Immature natural killer cell (primary cell): Measurements from ENCODE around the gene DDX17. TPM values are rescaled to one million over a fixed set of nuclear protein-coding genes. Genes with fewer than 3 reads are reported as not detected.

Source experiments
- DNase-seq, 3 donors: peaks; one replicate each; pipeline ENCODE4 v3.0.0; 2022; ENCODE audit warnings: mixed read lengths in 1 of 3
- H3K27ac Mint-ChIP-seq, 6 donors: one replicate each; pipeline ENCODE4 v1.8.0; 2020; ENCODE audit warnings: mixed read lengths in 6 of 6, mild to moderate bottlenecking in 5 of 6, inconsistent platforms in 4 of 6, moderate library complexity in 3 of 6
- H3K27me3 Mint-ChIP-seq, 3 donors: one replicate each; pipeline ENCODE4 v1.8.0; 2020 to 2021; ENCODE audit warnings: low read depth in 3 of 3, mild to moderate bottlenecking in 3 of 3, mixed read lengths in 3 of 3, moderate library complexity in 3 of 3, inconsistent platforms in 1 of 3
- H3K36me3 Mint-ChIP-seq, 3 donors: one replicate each; pipeline ENCODE4 v1.8.0; 2020; ENCODE audit warnings: mixed read lengths in 3 of 3, inconsistent platforms in 2 of 3, mild to moderate bottlenecking in 2 of 3
- H3K4me1 Mint-ChIP-seq, 2 donors: one replicate each; pipeline ENCODE4 v1.8.0; 2020; ENCODE audit warnings: inconsistent platforms in 2 of 2, mild to moderate bottlenecking in 2 of 2, mixed read lengths in 2 of 2, moderate library complexity in 1 of 2
- H3K4me3 Mint-ChIP-seq, 5 donors: one replicate each; pipeline ENCODE4 v1.8.0; 2020; ENCODE audit warnings: mild to moderate bottlenecking in 5 of 5, mixed read lengths in 5 of 5, inconsistent platforms in 3 of 5, moderate library complexity in 3 of 5
- H3K9me3 Mint-ChIP-seq, 6 donors: one replicate each; pipeline ENCODE4 v1.8.0; 2020; ENCODE audit warnings: mild to moderate bottlenecking in 6 of 6, mixed read lengths in 6 of 6, inconsistent platforms in 4 of 6, moderate library complexity in 3 of 6
- polyA plus RNA-seq, 3 donors: library from polyadenylated mRNA; unstranded; fragments of 300-500 nt; fragmentation: Illumina TruSeq; gene quantifications; one replicate each; pipeline ENCODE4 v1.2.3, GENCODE V29; 2021

Gene DDX17
- polyA plus RNA-seq, 3 donors from 2014 or later = 25.9 to 59.1 (median 26.9) TPM

DNA sequence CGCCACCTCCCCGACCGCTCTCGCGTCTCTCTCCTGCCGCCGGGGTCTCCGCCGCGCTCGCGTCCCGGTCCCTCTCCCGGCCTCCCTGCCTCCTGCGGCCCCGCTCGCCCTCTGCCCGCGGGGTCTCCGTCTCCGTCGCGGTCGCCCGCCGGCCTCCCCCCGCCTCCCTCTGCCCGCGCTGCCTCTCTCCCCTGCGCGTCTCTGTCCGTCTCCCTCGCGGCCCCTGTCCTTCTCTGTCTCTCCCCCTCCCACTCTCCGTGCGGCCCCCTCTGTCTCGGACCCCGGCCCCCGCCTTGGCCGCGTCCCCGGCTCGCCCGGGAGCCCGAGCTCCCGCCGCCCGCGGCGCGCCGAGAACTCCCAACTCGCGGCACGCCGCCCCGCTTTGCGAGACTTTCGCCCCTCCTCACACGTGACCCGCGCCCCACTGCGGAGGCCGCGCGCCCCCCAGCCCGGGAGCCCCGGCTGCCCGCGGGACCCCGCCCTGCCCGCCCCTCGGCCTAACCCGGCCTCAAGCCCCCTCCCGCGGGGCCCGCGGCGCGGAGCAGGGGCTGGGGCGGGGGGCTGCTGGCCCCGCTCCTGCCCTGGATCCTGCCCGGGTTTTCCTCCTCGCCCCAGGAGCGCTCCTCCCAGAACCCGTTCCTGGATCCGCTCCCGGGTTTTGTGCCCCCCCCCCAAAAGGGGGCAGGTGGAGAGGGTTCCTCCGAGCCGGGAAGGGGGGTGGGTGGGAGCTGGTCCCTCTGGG, 50.4 kb downstream of the DDX17 start:
- H3K36me3 Mint-ChIP-seq = no peaks in the 10 kb centered on the region
- H3K27me3 Mint-ChIP-seq = peaks cover 32 to 48% (median 36%) of the 10 kb centered on the region in 3 donors
- peak overlapping the region in 4 of 5 donors; percentile 23 to 44 (median 44) for H3K4me3 Mint-ChIP-seq
- no peaks in the 10 kb centered on the region for H3K9me3 Mint-ChIP-seq
- no peak overlapping the region for H3K27ac Mint-ChIP-seq
- H3K4me1 Mint-ChIP-seq = peaks cover 0 to 12% of the 10 kb centered on the region in 2 donors
- DNase-seq = no peak

DNA sequence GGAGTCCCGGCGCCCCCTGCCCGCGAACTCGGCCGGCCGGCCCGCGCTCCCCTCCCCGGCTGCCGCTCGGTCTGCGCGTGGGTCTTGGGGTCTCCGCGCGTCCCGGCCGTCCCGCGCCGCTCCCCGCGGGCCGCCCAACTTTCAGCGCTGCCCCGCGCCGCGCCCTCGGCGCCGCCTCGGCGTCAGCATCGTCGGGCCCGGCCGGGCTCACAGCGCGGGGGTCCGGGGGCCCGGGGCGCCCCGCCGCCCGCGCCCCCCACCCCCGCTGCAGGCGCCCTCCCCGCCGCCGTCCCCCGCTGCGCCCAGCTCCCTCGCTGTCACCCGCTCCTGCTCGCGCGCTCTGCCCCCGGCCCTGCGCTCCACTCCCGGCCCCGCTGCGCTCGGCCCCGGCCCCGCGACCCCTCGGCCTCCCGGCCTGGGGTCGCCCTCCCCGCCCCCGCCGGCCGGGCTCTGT, 51.0 kb downstream of the DDX17 start, which contains the start of gene KCNJ4:
Gene KCNJ4, minus strand, starts transcription at position 124 of the 454 bp plus-strand sequence. CDS start 27,067 bp downstream, outside the sequence.
- H3K9me3 Mint-ChIP-seq = no peaks in the 10 kb centered on the region
- no peaks in the 10 kb centered on the region for H3K36me3 Mint-ChIP-seq
- peaks cover 0 to 12% of the 10 kb centered on the region in 2 donors for H3K4me1 Mint-ChIP-seq
- H3K27ac Mint-ChIP-seq = no peak within 1 kb of the TSS
- no peak for DNase-seq
- peak within 1 kb of the TSS; percentile 44 to 80 (median 75) for H3K4me3 Mint-ChIP-seq
- peaks cover 29 to 48% (median 38%) of the 10 kb centered on the region in 3 donors for H3K27me3 Mint-ChIP-seq

DNA sequence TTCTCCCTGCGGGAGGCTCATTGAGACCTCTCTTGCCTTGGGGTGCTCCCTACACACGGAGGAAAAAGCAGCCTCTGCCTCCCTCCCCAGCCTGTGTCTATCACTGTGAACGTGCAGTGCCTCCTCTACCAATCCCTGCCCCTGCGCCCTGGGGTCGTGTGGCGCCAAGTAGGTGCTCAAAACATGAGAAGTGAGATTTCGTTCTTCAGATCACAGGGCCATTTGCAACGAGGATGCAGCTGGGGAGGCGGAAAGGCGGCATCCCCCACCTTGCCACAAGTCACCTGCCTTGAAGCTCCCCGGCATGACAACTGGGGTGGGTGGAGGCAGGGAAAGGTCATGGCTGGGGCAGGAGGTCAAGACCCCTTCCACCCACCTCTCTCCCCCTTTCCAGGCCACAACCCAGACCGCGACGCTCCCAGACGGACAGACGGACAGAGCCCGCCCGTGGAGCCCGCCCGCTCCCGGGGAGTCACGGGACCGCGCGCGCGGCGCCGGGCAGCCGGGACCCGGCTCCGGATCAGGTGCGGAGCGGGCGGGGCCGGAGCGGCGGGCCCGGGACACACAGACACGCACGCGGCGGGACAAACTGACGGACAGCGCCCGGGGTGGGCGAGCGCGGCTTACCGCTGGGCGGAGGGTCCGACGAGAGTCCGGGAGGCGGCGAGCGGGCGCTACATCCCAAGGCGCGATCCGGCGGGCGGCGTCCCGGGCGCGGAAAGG, 51.6 kb downstream of the DDX17 start:
- Mint-ChIP-seq H3K9me3 (no peaks in the 10 kb centered on the region), H3K4me1 (peaks cover 0 to 12% of the 10 kb centered on the region in 2 donors), H3K27me3 (peaks cover 29 to 48% (median 38%) of the 10 kb centered on the region in 3 donors), H3K4me3 (peak overlapping the region in 4 of 5 donors; percentile 61 to 80 (median 75)), H3K36me3 (no peaks in the 10 kb centered on the region), H3K27ac (no peak overlapping the region)
- no peak for DNase-seq

DNA sequence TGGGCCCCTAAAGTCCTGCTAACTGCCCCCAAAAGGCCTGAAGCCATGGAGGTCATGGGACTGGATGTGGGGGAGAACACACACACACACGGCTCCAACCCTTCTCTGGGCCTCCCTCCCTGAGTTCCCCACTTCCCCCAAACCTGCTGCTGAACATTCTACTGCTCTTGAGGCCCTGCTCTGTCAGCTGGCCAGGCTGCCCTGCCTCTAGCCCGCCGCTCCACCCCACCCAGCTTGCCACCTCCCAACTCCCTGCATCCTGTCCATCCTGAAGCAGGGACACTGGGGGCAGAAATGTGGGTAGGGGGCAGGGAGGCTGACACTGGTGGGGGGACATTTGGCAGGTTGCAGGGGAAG, 52.1 kb downstream of the DDX17 start:
- Mint-ChIP-seq H3K27me3 (peaks cover 27 to 44% (median 34%) of the 10 kb centered on the region in 3 donors), H3K9me3 (no peaks in the 10 kb centered on the region), H3K4me1 (peaks cover 0 to 12% of the 10 kb centered on the region in 2 donors), H3K36me3 (no peaks in the 10 kb centered on the region), H3K4me3 (peak overlapping the region in 3 of 5 donors; percentile 18 to 80 (median 30)), H3K27ac (no peak overlapping the region)
- DNase-seq = no peak

DNA sequence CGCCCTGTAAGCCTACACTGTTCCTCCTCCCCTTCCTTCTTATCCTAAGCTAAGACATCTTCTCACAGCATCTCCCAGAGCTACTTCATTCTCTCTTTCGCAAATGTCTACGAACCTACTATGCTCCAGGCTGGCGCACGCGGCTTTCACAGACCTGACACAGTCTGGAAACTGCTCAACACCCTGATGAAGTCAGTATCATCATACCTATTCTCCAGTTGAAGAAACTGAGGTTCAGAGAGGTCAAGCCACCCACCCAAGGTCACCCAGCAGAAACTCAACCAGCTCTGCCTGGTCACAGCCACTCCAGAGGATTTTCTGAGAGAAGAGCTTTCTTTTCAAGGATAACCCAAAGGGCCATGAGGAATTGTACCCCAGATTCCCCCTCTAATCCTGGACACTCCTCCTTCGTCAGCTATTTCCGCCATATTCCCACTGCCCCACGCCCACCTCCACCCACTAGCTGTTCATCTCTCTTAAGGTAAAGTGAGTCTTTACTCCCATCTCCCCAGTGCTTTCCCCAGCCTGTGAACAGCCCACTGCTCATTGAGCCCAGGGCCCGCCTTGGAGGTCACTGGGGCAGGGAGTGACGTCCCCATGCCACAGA, 52.9 kb downstream of the DDX17 start:
- H3K27ac Mint-ChIP-seq = no peak overlapping the region
- H3K4me3 Mint-ChIP-seq = peak overlapping the region in 1 of 5 donors; percentile 33

DNA sequence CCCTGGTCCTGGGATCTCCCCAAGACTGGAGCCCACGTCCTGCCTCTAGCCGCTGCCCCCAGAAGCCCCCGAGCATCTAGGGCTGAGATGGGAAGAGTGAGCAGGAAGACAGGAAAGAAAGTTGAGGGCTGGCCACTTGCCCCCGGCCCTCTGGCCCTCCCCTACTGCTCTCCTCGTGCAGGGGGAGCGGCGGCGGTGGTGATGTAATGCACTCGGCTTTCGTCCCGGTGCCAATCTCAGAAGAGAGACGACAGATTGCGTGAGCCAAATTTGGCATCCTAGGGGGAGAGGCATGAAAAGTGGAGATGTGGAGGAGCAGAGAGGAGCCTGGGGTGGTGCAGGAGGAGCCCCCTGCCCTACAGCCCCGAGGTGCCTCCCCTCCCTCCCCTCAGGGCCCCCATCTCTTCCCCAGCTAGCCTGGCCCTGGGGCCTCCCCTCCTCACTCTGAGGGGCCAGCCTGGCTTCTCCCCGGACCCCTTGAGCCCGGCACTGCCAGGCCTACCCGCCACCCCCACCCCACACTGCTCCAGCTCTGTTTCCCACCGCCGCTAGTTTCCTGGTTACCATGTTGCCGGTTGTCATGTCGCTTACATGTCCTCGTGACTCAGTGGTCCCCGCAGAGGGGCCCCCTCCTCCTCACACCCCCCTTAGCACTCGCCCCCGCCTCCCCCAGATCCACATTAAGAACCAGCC, 53.6 kb downstream of the DDX17 start:
- Mint-ChIP-seq H3K27ac (no peak overlapping the region), H3K36me3 (no peaks in the 10 kb centered on the region), H3K4me3 (no peak overlapping the region), H3K4me1 (peaks cover 0 to 12% of the 10 kb centered on the region in 2 donors), H3K27me3 (peaks cover 25 to 36% (median 33%) of the 10 kb centered on the region in 3 donors), H3K9me3 (no peaks in the 10 kb centered on the region)
- no peak for DNase-seq

More for the DNA sequence above, 52.9 kb downstream of the DDX17 start:
- Mint-ChIP-seq H3K9me3 (no peaks in the 10 kb centered on the region), H3K4me1 (peaks cover 0 to 12% of the 10 kb centered on the region in 2 donors), H3K27me3 (peaks cover 25 to 39% (median 34%) of the 10 kb centered on the region in 3 donors), H3K36me3 (no peaks in the 10 kb centered on the region)
- DNase-seq = no peak

DNA sequence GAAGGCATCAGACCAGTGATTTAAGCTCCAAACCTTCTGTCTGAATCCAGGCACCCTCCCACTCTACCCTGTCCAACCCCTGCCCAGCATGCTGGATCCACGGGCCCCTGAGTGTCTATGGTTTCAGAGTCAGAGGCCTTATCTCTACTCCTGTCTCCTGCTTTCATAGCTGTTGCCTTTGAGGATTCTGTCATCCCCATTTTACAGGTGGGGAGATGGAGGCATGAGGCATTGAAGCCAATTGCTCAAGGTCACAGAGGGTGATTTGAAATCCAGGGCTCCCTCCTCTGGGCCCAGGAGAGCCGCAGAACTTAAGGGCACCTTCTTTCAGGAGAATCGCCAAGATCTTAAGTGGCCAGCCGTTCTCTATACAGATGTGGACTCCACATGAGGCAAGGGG, 54.2 kb downstream of the DDX17 start:
- no peak for DNase-seq
- Mint-ChIP-seq H3K4me1 (peaks cover 0 to 10% of the 10 kb centered on the region in 2 donors), H3K36me3 (no peaks in the 10 kb centered on the region), H3K9me3 (no peaks in the 10 kb centered on the region), H3K27ac (no peak overlapping the region), H3K27me3 (peaks cover 25 to 30% (median 30%) of the 10 kb centered on the region in 3 donors), H3K4me3 (no peak overlapping the region)

DNA sequence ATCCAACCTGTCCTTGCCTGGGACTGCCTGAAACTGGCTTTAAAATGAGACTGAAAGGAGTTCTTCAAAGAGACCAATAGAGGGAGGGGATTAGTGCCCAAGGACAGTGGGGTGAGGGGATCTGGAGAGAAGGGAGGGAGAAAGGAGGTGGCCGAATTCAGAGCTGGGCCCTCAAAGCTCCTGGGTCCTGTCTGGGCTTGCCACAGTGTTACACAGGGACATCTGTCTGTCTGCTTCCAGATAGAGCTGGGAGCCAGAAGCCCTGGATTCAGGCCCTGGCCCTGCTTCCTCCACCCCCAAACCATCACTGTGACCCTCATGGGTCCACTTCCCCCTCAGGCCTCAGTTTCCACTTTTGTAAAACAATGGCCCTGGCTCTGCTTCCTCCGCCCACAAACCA, 54.7 kb downstream of the DDX17 start:
- no peaks in the 10 kb centered on the region for H3K36me3 Mint-ChIP-seq
- H3K27me3 Mint-ChIP-seq = peaks cover 22 to 25% (median 25%) of the 10 kb centered on the region in 3 donors
- peaks cover 0 to 6% of the 10 kb centered on the region in 2 donors for H3K4me1 Mint-ChIP-seq
- H3K4me3 Mint-ChIP-seq = no peak overlapping the region
- H3K9me3 Mint-ChIP-seq = no peaks in the 10 kb centered on the region
- no peak overlapping the region for H3K27ac Mint-ChIP-seq
- DNase-seq = no peak

DNA sequence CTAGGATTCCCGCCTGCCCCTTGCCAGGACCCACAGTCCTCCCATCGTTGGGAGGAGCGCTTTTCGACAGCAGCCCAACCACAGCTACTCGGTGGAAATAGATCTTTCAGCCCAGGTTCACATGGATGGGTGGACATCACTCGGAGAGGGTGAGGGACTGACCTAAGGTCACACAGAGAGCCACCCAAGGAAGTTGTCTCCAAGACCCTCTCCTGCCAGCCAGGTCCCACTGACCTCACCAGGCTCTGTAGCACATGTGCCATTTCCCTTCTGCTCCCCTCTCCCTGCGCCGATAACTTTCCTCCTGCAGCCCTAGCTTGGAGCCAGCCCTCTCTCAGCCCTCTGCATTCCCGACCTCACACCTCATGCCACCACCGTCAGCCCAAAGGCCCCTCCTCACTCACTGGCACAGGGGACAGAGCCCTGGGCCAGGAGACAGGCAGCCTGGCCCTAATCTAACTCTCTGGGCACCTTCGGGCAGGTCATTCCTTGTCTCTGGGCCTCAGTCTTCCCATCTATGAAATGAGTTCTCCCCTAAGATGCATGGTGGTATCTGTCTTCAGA, 55.8 kb downstream of the DDX17 start:
- H3K27me3 Mint-ChIP-seq = peaks cover 20 to 23% (median 22%) of the 10 kb centered on the region in 3 donors
- H3K27ac Mint-ChIP-seq = no peak overlapping the region
- peaks cover 0 to 4% of the 10 kb centered on the region in 2 donors for H3K4me1 Mint-ChIP-seq

DNA sequence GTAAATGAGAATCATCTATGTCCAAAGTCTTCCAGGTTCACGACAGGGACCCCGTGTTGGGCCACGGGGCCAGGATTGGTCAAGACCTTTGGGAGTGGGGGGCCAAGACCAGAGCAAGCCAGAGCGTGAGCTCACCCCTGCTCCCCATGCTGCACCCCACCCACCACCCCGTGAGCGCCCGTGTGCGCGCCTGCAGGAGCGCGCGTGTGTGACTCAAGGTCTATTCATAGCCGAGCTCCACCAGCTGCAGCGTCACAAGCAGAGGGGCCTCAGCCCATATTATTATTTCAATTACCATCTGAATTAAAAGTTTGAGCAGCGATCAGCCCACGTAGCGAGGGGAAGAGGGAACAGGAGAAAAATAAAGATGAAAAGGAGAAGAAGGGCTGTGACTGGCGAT, 56.3 kb downstream of the DDX17 start:
- Mint-ChIP-seq H3K4me3 (no peak overlapping the region), H3K27me3 (peaks cover 20 to 24% (median 24%) of the 10 kb centered on the region in 3 donors), H3K36me3 (no peaks in the 10 kb centered on the region), H3K4me1 (peaks cover 0 to 4% of the 10 kb centered on the region in 2 donors), H3K27ac (no peak overlapping the region), H3K9me3 (no peaks in the 10 kb centered on the region)
- no peak for DNase-seq

More for the DNA sequence above, 55.8 kb downstream of the DDX17 start:
- Mint-ChIP-seq H3K36me3 (no peaks in the 10 kb centered on the region), H3K4me3 (no peak overlapping the region), H3K9me3 (no peaks in the 10 kb centered on the region)
- no peak for DNase-seq

DNA sequence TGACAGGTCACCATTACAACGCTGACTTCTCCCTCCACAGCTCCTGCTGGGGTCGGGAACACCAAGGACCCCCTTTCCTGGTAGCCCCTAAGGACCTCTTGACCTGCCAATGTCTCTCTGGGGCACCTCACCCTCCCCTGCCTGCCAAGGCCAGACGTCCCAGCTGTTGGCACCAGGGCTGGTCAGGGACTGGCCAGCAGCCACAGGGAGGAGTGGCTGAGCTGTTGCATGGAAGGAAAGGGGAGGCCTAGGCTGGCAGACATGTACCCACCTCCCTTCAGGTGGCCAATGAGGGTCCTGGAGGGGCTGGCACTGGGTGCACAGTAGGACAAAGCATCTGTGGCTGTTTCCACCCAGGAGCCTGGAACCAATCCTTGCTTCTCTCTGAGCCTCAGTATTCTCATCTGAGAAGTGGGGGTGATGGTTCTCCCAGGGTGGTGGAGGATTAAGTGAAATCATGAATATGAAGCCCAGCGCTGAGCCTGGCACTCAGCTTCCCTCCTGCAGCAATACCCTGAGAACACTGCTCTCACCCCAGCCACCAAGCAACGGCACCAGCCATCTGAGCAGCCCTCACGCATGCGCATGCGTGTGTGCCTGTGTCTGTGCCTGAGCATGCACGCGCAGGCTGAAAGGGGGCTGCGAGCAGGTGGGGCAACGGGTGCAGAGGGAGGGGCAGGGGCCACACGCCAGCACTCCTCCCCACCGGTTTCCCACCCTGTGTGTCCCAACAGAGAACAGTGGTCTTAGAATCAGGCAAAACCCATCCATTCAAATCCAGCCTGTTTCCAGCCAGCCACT, 57.0 kb downstream of the DDX17 start:
- no peak for DNase-seq
- H3K4me3 Mint-ChIP-seq = no peak overlapping the region
- H3K27me3 Mint-ChIP-seq = peaks cover 18 to 22% (median 19%) of the 10 kb centered on the region in 3 donors
- no peaks in the 10 kb centered on the region for H3K9me3 Mint-ChIP-seq
- no peak overlapping the region for H3K27ac Mint-ChIP-seq
- H3K4me1 Mint-ChIP-seq = no peaks in the 10 kb centered on the region
- H3K36me3 Mint-ChIP-seq = no peaks in the 10 kb centered on the region

DNA sequence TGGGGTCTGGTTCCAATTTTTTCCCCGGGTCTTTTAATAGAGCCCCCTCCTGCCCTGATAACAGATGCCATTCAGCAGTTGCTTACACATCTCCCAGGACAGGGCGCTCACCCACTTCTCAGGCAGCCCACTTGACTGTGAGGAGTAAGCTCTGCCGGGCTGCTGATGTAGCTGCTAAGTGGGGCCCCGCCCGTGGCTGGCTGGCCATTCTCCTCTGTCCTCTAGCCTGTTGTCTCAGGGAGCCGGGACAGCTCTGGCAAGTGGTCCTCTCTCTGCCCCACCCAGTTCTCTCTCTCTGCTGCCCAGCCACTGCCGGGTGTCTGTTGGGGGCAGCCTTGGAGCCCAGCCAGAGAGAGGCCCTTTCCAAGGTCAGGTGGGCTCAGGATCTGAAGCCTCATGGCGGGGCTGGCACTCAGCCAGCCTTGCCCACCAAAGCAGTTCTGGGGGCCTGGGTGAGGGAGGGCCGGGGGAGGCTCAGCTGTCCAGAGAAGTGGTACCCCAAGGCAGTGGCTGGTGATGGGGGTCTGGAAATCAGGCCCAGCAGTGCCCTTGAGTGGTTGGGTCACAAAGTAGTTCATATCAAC, 60.0 kb downstream of the DDX17 start:
- no peaks in the 10 kb centered on the region for H3K9me3 Mint-ChIP-seq
- DNase-seq = no peak
- H3K27ac Mint-ChIP-seq = no peak overlapping the region
- peaks cover 4 to 11% (median 6%) of the 10 kb centered on the region in 3 donors for H3K27me3 Mint-ChIP-seq
- no peaks in the 10 kb centered on the region for H3K4me1 Mint-ChIP-seq
- no peaks in the 10 kb centered on the region for H3K36me3 Mint-ChIP-seq
- no peak overlapping the region for H3K4me3 Mint-ChIP-seq
